ENCODE measurements around the gene FGD5. TPM values are rescaled to one million over a fixed set of nuclear protein-coding genes. Genes with fewer than 3 reads are reported as not detected.

The FGD5 gene
- total and polyA plus RNA-seq, 2 experiments from 2014 or later, result 7.4 to 12.2 TPM

GRCh38 chr3:14913071-14913925 lies 94.5 kb downstream of the FGD5 start:
- DNase-seq (ENCODE audit: low spot score) (no peak), ATAC-seq (peak; percentile 21; the same call in 2 of the 3 replicates)
- H3K4me3 Mint-ChIP-seq, result no peak overlapping the region
- Histone ChIP-seq H3K27ac (ENCODE audit: low read depth) (no peak overlapping the region), H3K79me2 (replicated peaks; ENCODE audit: insufficient read depth) (no peaks in the 10 kb centered on the region), H3K4me1 (ENCODE audit: insufficient read depth) (no peaks in the 10 kb centered on the region), H4K20me1 (replicated peaks; ENCODE audit: insufficient read depth) (no peaks in the 10 kb centered on the region), H3K27me3 (ENCODE audit: insufficient read depth) (no peaks in the 10 kb centered on the region), H3K9me2 (ENCODE audit: insufficient read depth) (no peaks in the 10 kb centered on the region), H3K4me3 (no peak overlapping the region), H3K36me3 (ENCODE audit: insufficient read depth) (no peaks in the 10 kb centered on the region), H2AFZ (no peak overlapping the region), H3F3A (replicated peaks; ENCODE audit: low read depth) (no peaks in the 10 kb centered on the region), H3K4me2 (no peak overlapping the region)
- H3K9me3 Mint-ChIP-seq, result no peaks in the 10 kb centered on the region
- H3K27ac Mint-ChIP-seq, result no peak overlapping the region
- TF ChIP-seq, protein P1, sequence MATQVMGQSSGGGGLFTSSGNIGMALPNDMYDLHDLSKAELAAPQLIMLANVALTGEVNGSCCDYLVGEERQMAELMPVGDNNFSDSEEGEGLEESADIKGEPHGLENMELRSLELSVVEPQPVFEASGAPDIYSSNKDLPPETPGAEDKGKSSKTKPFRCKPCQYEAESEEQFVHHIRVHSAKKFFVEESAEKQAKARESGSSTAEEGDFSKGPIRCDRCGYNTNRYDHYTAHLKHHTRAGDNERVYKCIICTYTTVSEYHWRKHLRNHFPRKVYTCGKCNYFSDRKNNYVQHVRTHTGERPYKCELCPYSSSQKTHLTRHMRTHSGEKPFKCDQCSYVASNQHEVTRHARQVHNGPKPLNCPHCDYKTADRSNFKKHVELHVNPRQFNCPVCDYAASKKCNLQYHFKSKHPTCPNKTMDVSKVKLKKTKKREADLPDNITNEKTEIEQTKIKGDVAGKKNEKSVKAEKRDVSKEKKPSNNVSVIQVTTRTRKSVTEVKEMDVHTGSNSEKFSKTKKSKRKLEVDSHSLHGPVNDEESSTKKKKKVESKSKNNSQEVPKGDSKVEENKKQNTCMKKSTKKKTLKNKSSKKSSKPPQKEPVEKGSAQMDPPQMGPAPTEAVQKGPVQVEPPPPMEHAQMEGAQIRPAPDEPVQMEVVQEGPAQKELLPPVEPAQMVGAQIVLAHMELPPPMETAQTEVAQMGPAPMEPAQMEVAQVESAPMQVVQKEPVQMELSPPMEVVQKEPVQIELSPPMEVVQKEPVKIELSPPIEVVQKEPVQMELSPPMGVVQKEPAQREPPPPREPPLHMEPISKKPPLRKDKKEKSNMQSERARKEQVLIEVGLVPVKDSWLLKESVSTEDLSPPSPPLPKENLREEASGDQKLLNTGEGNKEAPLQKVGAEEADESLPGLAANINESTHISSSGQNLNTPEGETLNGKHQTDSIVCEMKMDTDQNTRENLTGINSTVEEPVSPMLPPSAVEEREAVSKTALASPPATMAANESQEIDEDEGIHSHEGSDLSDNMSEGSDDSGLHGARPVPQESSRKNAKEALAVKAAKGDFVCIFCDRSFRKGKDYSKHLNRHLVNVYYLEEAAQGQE (IDR thresholded peaks at IDR 0.05; ENCODE audit: unreplicated experiment), result no peak
- TF ChIP-seq ZNF114 (CRISPR knock-in tag; IDR thresholded peaks at IDR 0.05), result no peak
- TF ChIP-seq, protein P2, sequence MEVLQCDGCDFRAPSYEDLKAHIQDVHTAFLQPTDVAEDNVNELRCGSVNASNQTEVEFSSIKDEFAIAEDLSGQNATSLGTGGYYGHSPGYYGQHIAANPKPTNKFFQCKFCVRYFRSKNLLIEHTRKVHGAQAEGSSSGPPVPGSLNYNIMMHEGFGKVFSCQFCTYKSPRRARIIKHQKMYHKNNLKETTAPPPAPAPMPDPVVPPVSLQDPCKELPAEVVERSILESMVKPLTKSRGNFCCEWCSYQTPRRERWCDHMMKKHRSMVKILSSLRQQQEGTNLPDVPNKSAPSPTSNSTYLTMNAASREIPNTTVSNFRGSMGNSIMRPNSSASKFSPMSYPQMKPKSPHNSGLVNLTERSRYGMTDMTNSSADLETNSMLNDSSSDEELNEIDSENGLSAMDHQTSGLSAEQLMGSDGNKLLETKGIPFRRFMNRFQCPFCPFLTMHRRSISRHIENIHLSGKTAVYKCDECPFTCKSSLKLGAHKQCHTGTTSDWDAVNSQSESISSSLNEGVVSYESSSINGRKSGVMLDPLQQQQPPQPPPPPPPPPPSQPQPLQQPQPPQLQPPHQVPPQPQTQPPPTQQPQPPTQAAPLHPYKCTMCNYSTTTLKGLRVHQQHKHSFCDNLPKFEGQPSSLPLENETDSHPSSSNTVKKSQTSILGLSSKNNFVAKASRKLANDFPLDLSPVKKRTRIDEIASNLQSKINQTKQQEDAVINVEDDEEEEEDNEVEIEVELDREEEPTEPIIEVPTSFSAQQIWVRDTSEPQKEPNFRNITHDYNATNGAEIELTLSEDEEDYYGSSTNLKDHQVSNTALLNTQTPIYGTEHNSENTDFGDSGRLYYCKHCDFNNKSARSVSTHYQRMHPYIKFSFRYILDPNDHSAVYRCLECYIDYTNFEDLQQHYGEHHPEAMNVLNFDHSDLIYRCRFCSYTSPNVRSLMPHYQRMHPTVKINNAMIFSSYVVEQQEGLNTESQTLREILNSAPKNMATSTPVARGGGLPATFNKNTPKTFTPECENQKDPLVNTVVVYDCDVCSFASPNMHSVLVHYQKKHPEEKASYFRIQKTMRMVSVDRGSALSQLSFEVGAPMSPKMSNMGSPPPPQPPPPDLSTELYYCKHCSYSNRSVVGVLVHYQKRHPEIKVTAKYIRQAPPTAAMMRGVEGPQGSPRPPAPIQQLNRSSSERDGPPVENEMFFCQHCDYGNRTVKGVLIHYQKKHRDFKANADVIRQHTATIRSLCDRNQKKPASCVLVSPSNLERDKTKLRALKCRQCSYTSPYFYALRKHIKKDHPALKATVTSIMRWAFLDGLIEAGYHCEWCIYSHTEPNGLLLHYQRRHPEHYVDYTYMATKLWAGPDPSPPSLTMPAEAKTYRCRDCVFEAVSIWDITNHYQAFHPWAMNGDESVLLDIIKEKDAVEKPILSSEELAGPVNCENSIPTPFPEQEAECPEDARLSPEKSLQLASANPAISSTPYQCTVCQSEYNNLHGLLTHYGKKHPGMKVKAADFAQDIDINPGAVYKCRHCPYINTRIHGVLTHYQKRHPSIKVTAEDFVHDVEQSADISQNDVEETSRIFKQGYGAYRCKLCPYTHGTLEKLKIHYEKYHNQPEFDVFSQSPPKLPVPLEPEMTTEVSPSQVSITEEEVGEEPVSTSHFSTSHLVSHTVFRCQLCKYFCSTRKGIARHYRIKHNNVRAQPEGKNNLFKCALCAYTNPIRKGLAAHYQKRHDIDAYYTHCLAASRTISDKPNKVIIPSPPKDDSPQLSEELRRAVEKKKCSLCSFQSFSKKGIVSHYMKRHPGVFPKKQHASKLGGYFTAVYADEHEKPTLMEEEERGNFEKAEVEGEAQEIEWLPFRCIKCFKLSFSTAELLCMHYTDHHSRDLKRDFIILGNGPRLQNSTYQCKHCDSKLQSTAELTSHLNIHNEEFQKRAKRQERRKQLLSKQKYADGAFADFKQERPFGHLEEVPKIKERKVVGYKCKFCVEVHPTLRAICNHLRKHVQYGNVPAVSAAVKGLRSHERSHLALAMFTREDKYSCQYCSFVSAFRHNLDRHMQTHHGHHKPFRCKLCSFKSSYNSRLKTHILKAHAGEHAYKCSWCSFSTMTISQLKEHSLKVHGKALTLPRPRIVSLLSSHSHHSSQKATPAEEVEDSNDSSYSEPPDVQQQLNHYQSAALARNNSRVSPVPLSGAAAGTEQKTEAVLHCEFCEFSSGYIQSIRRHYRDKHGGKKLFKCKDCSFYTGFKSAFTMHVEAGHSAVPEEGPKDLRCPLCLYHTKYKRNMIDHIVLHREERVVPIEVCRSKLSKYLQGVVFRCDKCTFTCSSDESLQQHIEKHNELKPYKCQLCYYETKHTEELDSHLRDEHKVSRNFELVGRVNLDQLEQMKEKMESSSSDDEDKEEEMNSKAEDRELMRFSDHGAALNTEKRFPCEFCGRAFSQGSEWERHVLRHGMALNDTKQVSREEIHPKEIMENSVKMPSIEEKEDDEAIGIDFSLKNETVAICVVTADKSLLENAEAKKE (CRISPR knock-in tag; IDR thresholded peaks at IDR 0.05), result no peak
- no peak for TF ChIP-seq CREB1 (CRISPR knock-in tag; IDR thresholded peaks at IDR 0.05; ENCODE audit: low read depth)
- no peak for TF ChIP-seq NANOG (IDR thresholded peaks at IDR 0.05; ENCODE audit: borderline replicate concordance)
- TF ChIP-seq EZH2phosphoT487 (IDR thresholded peaks at IDR 0.05; ENCODE audit: unreplicated experiment), result no peak
- no peak for TF ChIP-seq JUNB (IDR thresholded peaks at IDR 0.05; ENCODE audit: unreplicated experiment)
- no peak for TF ChIP-seq STAT1 (IDR thresholded peaks at IDR 0.05; ENCODE audit: unreplicated experiment)
- no peak for TF ChIP-seq POLR2AphosphoS5 (IDR thresholded peaks at IDR 0.05; ENCODE audit: low read depth)
- no peaks in the 10 kb centered on the region for H3K36me3 Mint-ChIP-seq (ENCODE audit: low read depth)
- H3K4me1 Mint-ChIP-seq, result peaks cover 5% of the 10 kb centered on the region; the same call in 2 of the 3 replicates
- H3K27me3 Mint-ChIP-seq (ENCODE audit: insufficient read depth, low read depth, poor library complexity), result peaks cover 6% of the 10 kb centered on the region
